ENCODE results near the gene CEP83. TPM values are rescaled to one million over a fixed set of nuclear protein-coding genes. Genes with fewer than 3 reads are reported as not detected.

The CEP83 gene
- total and polyA plus RNA-seq, 2 donors (not counting 1 experiment from before 2014, with no cell fraction given), result 7.8 to 13.5 TPM

GRCh38 chr12:94469522-94469921 is 9.9 kb upstream of the CEP83 start:
- Histone ChIP-seq H4K20me1 (ENCODE audit: control insufficient read depth, extremely low read depth, insufficient read depth, low read length) (no peaks in the 10 kb centered on the region), H3K27me3 (ENCODE audit: control insufficient read depth, insufficient read depth, low read length) (no peaks in the 10 kb centered on the region), H3K4me2 (ENCODE audit: extremely low read depth, insufficient read depth, low read length) (no peak overlapping the region), H2AFZ (ENCODE audit: low read length) (no peak overlapping the region), H3K9me3 (ENCODE audit: control insufficient read depth, insufficient read depth, low read depth, low read length) (no peaks in the 10 kb centered on the region), H3K79me2 (ENCODE audit: control insufficient read depth, insufficient read depth, low read length) (no peaks in the 10 kb centered on the region), H3K27ac (ENCODE audit: insufficient read depth, low read length) (no peak overlapping the region), H3K4me3 (replicated peaks in 1 of 4; ENCODE audit: control extremely low read depth in 1 of 4, insufficient read depth in 1 of 4, low read depth in 3 of 4, low read length in 4 of 4) (no peak overlapping the region), H3K4me1 (ENCODE audit: control insufficient read depth, extremely low read depth, insufficient read depth, low read length) (no peaks in the 10 kb centered on the region), H3K36me3 (ENCODE audit: control insufficient read depth, insufficient read depth, low read length) (no peaks in the 10 kb centered on the region), H3K9ac (ENCODE audit: insufficient read depth, low read length) (no peak overlapping the region)
- TF ChIP-seq EZH2 (IDR thresholded peaks at IDR 0.05; ENCODE audit: low read length, missing control alignments) (no peak), CTCF (conservative IDR thresholded peaks at IDR 0.05 in 1 of 2, IDR thresholded peaks at IDR 0.05 in 1 of 2; ENCODE audit: low read depth in 1 of 2, low read length in 2 of 2) (no peak)
- DNase-seq (ENCODE audit: low read depth in 2 of 2), result no peak

GRCh38 chr12:94460616-94460959 is 921 bp upstream of the CEP83 start:
- Histone ChIP-seq H2AFZ (ENCODE audit: low read length) (peak overlapping the region; percentile 94), H3K4me2 (ENCODE audit: extremely low read depth, insufficient read depth, low read length) (peak overlapping the region; percentile 97), H3K4me1 (ENCODE audit: control insufficient read depth, extremely low read depth, insufficient read depth, low read length) (no peaks in the 10 kb centered on the region), H3K27ac (ENCODE audit: insufficient read depth, low read length) (peak overlapping the region; percentile 86), H3K79me2 (ENCODE audit: control insufficient read depth, insufficient read depth, low read length) (no peaks in the 10 kb centered on the region), H3K9ac (ENCODE audit: insufficient read depth, low read length) (peak overlapping the region; percentile 86), H3K4me3 (replicated peaks in 1 of 4; ENCODE audit: control extremely low read depth in 1 of 4, insufficient read depth in 1 of 4, low read depth in 3 of 4, low read length in 4 of 4) (peak overlapping the region; percentile 67 to 96 (median 82)), H3K27me3 (ENCODE audit: control insufficient read depth, insufficient read depth, low read length) (no peaks in the 10 kb centered on the region), H3K9me3 (ENCODE audit: control insufficient read depth, insufficient read depth, low read depth, low read length) (no peaks in the 10 kb centered on the region), H3K36me3 (ENCODE audit: control insufficient read depth, insufficient read depth, low read length) (no peaks in the 10 kb centered on the region), H4K20me1 (ENCODE audit: control insufficient read depth, extremely low read depth, insufficient read depth, low read length) (no peaks in the 10 kb centered on the region)
- TF ChIP-seq EZH2 (IDR thresholded peaks at IDR 0.05; ENCODE audit: low read length, missing control alignments), result no peak
- no peak for TF ChIP-seq CTCF (conservative IDR thresholded peaks at IDR 0.05 in 1 of 2, IDR thresholded peaks at IDR 0.05 in 1 of 2; ENCODE audit: low read depth in 1 of 2, low read length in 2 of 2)
- DNase-seq (ENCODE audit: low read depth in 2 of 2), result no peak

- Histone ChIP-seq H3K4me1 (ENCODE audit: control insufficient read depth, extremely low read depth, insufficient read depth, low read length) (no peaks in the 10 kb centered on the region), H3K79me2 (ENCODE audit: control insufficient read depth, insufficient read depth, low read length) (no peaks in the 10 kb centered on the region), H3K4me2 (ENCODE audit: extremely low read depth, insufficient read depth, low read length) (peak overlapping the region; percentile 29), H3K9ac (ENCODE audit: insufficient read depth, low read length) (peak overlapping the region; percentile 86), H3K9me3 (ENCODE audit: control insufficient read depth, insufficient read depth, low read depth, low read length) (no peaks in the 10 kb centered on the region), H3K4me3 (replicated peaks in 1 of 4; ENCODE audit: control extremely low read depth in 1 of 4, insufficient read depth in 1 of 4, low read depth in 3 of 4, low read length in 4 of 4) (peak overlapping the region; percentile 67 to 96 (median 82)), H3K27me3 (ENCODE audit: control insufficient read depth, insufficient read depth, low read length) (no peaks in the 10 kb centered on the region), H3K36me3 (ENCODE audit: control insufficient read depth, insufficient read depth, low read length) (no peaks in the 10 kb centered on the region), H3K27ac (ENCODE audit: insufficient read depth, low read length) (peak overlapping the region; percentile 86), H4K20me1 (ENCODE audit: control insufficient read depth, extremely low read depth, insufficient read depth, low read length) (no peaks in the 10 kb centered on the region), H2AFZ (ENCODE audit: low read length) (peak overlapping the region; percentile 80)
- TF ChIP-seq CTCF (conservative IDR thresholded peaks at IDR 0.05 in 1 of 2, IDR thresholded peaks at IDR 0.05 in 1 of 2; ENCODE audit: low read depth in 1 of 2, low read length in 2 of 2), result no peak
- no peak for TF ChIP-seq EZH2 (IDR thresholded peaks at IDR 0.05; ENCODE audit: low read length, missing control alignments)
- peak; percentile 16 to 54 for DNase-seq (ENCODE audit: low read depth in 2 of 2)
These were observed 565 bp downstream of the CEP83 start for GRCh38 chr12:94458877-94459727.

Data from fibroblast of lung (primary cell).